GM21619 (cell line): Measurements from ENCODE around the gene SNED1.

Experiments
- ATAC-seq: cut with Tn5 transposase; IDR thresholded peaks from one replicate; pipeline ENCODE4 v1.9.1; 2021; ENCODE audit not compliant: unreplicated experiment

Gene SNED1

GRCh38 chr2:241020629-241021190 lies 22.3 kb downstream of the SNED1 start:
- no peak for ATAC-seq

- ATAC-seq = no peak
Observed at GRCh38 chr2:241025639-241026038, 27.2 kb downstream of the SNED1 start.

- no peak for ATAC-seq
Observed at GRCh38 chr2:241029599-241030332, 31.3 kb downstream of the SNED1 start.

- no peak for ATAC-seq
Observed at GRCh38 chr2:241030333-241030680, 31.9 kb downstream of the SNED1 start.

- no peak for ATAC-seq
Observed at GRCh38 chr2:241030883-241031282, 32.5 kb downstream of the SNED1 start.

- no peak for ATAC-seq
Observed at GRCh38 chr2:241031436-241032165, 33.2 kb downstream of the SNED1 start.

- no peak for ATAC-seq
Observed at GRCh38 chr2:241033336-241033987, 35.0 kb downstream of the SNED1 start.

- ATAC-seq = no peak
Observed at GRCh38 chr2:241033994-241034393, 35.6 kb downstream of the SNED1 start.

- no peak for ATAC-seq
Observed at GRCh38 chr2:241034490-241035141, 36.2 kb downstream of the SNED1 start.

- no peak for ATAC-seq
Observed at GRCh38 chr2:241035142-241035817, 36.9 kb downstream of the SNED1 start.

- ATAC-seq = peak; percentile 4
Observed at GRCh38 chr2:241035818-241036396, 37.5 kb downstream of the SNED1 start.

- ATAC-seq = peak; percentile 71
Observed at GRCh38 chr2:241036397-241036963, 38.1 kb downstream of the SNED1 start.

GRCh38 chr2:241036964-241037421 lies 38.6 kb downstream of the SNED1 start:
- peak; percentile 34 for ATAC-seq

- ATAC-seq = no peak
Observed at GRCh38 chr2:241037498-241037897, 39.1 kb downstream of the SNED1 start.

- ATAC-seq = no peak
Observed at GRCh38 chr2:241038374-241039180, 40.2 kb downstream of the SNED1 start.

- ATAC-seq = no peak
Observed at GRCh38 chr2:241039416-241039815, 41.0 kb downstream of the SNED1 start.

GRCh38 chr2:241040081-241040803 lies 41.8 kb downstream of the SNED1 start:
- no peak for ATAC-seq

GRCh38 chr2:241041589-241042158 lies 43.3 kb downstream of the SNED1 start:
- ATAC-seq = peak; percentile 62
